Measurements from ENCODE around the gene ZBTB16. TPM values are rescaled to one million over a fixed set of nuclear protein-coding genes. Genes with fewer than 3 reads are reported as not detected.

The ZBTB16 gene
- total and polyA plus RNA-seq, 4 donors, result 21.4 to 224 (median 102) TPM

- no peak for DNase-seq
- no peaks in the 10 kb centered on the region for H3K27me3 ChIP-seq (ENCODE audit: control insufficient read depth in 3 of 3, insufficient read depth in 3 of 3, low read length in 2 of 3)
- no peak for TF ChIP-seq CTCF (IDR thresholded peaks at IDR 0.05; ENCODE audit: control extremely low read depth, extremely low read depth)
- H3K36me3 ChIP-seq (ENCODE audit: control insufficient read depth in 4 of 4, insufficient read depth in 4 of 4, low read length in 4 of 4), result peaks cover 0 to 18% (median 6%) of the 10 kb centered on the region in 4 donors
- peaks cover 16 to 45% (median 25%) of the 10 kb centered on the region in 5 donors for H3K4me1 ChIP-seq (ENCODE audit: control insufficient read depth in 5 of 5, insufficient read depth in 5 of 5, low read length in 5 of 5)
- peak overlapping the region; percentile 66 to 99 for H3K27ac ChIP-seq (ENCODE audit: low read depth in 1 of 2, low read length in 1 of 2)
- no peak overlapping the region for H3K4me3 ChIP-seq
- no peak overlapping the region for H3K9ac ChIP-seq (ENCODE audit: insufficient read depth in 1 of 2, low read length in 2 of 2)
- no peaks in the 10 kb centered on the region for H3K9me3 ChIP-seq (ENCODE audit: control insufficient read depth in 4 of 4, insufficient read depth in 3 of 4, low read length in 3 of 4)
- WGBS, 2 donors, result 49 to 57% methylated on average over 15 of the region's 15 CpGs
- no peak for ATAC-seq (ENCODE audit: insufficient read depth, low FRiP score)
These were observed 123.6 kb downstream of the ZBTB16 start for GRCh38 chr11:114183044-114183511.

DNA sequence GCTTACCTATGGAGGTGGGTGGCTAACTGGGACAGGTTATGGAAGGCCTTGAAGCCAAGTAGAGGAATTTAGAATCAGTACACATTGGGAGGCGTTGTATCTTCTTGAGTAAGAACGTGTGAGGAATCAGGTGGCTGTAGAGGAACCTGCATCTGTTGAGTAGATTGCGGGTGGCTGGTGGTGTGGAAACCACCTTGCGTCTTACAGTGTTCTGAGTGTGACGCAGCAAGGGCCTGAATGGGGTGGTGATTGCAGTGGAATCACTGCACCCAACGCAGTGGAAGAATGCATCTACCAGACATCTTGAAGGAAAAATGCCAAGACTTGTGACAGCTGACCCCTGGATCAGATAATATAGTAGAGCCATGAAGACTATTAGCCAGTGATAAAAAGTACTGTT lies 125.9 kb downstream of the ZBTB16 start:
- 43 to 87% methylated on average over 6 of the region's 6 CpGs for WGBS, 2 donors
- Histone ChIP-seq H3K9me3 (ENCODE audit: control insufficient read depth in 4 of 4, insufficient read depth in 3 of 4, low read length in 3 of 4) (no peaks in the 10 kb centered on the region), H3K27me3 (ENCODE audit: control insufficient read depth in 3 of 3, insufficient read depth in 3 of 3, low read length in 2 of 3) (no peaks in the 10 kb centered on the region), H3K36me3 (ENCODE audit: control insufficient read depth in 4 of 4, insufficient read depth in 4 of 4, low read length in 4 of 4) (peaks cover 0 to 22% (median 7%) of the 10 kb centered on the region in 4 donors), H3K4me3 (no peak overlapping the region), H3K9ac (ENCODE audit: insufficient read depth in 1 of 2, low read length in 2 of 2) (no peak overlapping the region), H3K27ac (ENCODE audit: low read depth in 1 of 2, low read length in 1 of 2) (peak overlapping the region in 1 of 2 donors; percentile 46), H3K4me1 (ENCODE audit: control insufficient read depth in 5 of 5, insufficient read depth in 5 of 5, low read length in 5 of 5) (peaks cover 2 to 35% (median 7%) of the 10 kb centered on the region in 5 donors)
- no peak for DNase-seq
- ATAC-seq (ENCODE audit: insufficient read depth, low FRiP score), result no peak
- TF ChIP-seq CTCF (IDR thresholded peaks at IDR 0.05; ENCODE audit: control extremely low read depth, extremely low read depth), result no peak

- H3K27ac ChIP-seq (ENCODE audit: low read depth in 1 of 2, low read length in 1 of 2), result no peak overlapping the region
- peaks cover 0 to 25% (median 7%) of the 10 kb centered on the region in 4 donors for H3K36me3 ChIP-seq (ENCODE audit: control insufficient read depth in 4 of 4, insufficient read depth in 4 of 4, low read length in 4 of 4)
- DNase-seq, result no peak
- ATAC-seq (ENCODE audit: insufficient read depth, low FRiP score), result no peak
- no peaks in the 10 kb centered on the region for H3K27me3 ChIP-seq (ENCODE audit: control insufficient read depth in 3 of 3, insufficient read depth in 3 of 3, low read length in 2 of 3)
- no peak for TF ChIP-seq CTCF (IDR thresholded peaks at IDR 0.05; ENCODE audit: control extremely low read depth, extremely low read depth)
- no peak overlapping the region for H3K4me3 ChIP-seq
- peaks cover 0 to 22% (median 0%) of the 10 kb centered on the region in 5 donors for H3K4me1 ChIP-seq (ENCODE audit: control insufficient read depth in 5 of 5, insufficient read depth in 5 of 5, low read length in 5 of 5)
- 69 to 82% methylated on average over 7 of the region's 7 CpGs for WGBS, 2 donors
- H3K9ac ChIP-seq (ENCODE audit: insufficient read depth in 1 of 2, low read length in 2 of 2), result no peak overlapping the region
- peaks cover 0 to 4% (median 2%) of the 10 kb centered on the region in 4 donors for H3K9me3 ChIP-seq (ENCODE audit: control insufficient read depth in 4 of 4, insufficient read depth in 3 of 4, low read length in 3 of 4)
These were observed 127.7 kb downstream of the ZBTB16 start for GRCh38 chr11:114187173-114187572.
